Measurements from ENCODE around the gene DHRS7B. TPM values are rescaled to one million over a fixed set of nuclear protein-coding genes. Genes with fewer than 3 reads are reported as not detected.
"Not testable (repeated sequence)": the region's sequence is repeated elsewhere in the genome, so short reads cannot be mapped to it uniquely, and the experiment has no call there.

The DHRS7B gene
- total RNA-seq, 1 experiment from 2014 or later, result 9.4 TPM

GRCh38 chr17:21106316-21106715 lies 20.4 kb upstream of the DHRS7B start:
- H3K27ac ChIP-seq (ENCODE audit: low read length), result no peak overlapping the region
- DNase-seq (ENCODE audit: low read depth, low spot score), result no peak
- intact Hi-C loops (cut with micrococcal nuclease; ENCODE audit: unreplicated experiment) (no loop called here), in situ Hi-C loops (cut with HindIII; ENCODE audit: low pct_unique_long_range_greater_than_20kb, low sequenced_read_pairs) (no loop called here)
- no peaks in the 10 kb centered on the region for H3K4me1 ChIP-seq (ENCODE audit: control insufficient read depth, insufficient read depth, low read length)
- POLR2A ChIA-PET, result no interaction called here
- H3K4me3 ChIP-seq (ENCODE audit: low read depth in 2 of 2, low read length in 2 of 2), result no peak overlapping the region
- no TSS peak for BruUV-seq (replicated peaks)
- no peaks in the 10 kb centered on the region for H3K27me3 ChIP-seq (ENCODE audit: control insufficient read depth, insufficient read depth, low read length)
- TF ChIP-seq, protein P1, sequence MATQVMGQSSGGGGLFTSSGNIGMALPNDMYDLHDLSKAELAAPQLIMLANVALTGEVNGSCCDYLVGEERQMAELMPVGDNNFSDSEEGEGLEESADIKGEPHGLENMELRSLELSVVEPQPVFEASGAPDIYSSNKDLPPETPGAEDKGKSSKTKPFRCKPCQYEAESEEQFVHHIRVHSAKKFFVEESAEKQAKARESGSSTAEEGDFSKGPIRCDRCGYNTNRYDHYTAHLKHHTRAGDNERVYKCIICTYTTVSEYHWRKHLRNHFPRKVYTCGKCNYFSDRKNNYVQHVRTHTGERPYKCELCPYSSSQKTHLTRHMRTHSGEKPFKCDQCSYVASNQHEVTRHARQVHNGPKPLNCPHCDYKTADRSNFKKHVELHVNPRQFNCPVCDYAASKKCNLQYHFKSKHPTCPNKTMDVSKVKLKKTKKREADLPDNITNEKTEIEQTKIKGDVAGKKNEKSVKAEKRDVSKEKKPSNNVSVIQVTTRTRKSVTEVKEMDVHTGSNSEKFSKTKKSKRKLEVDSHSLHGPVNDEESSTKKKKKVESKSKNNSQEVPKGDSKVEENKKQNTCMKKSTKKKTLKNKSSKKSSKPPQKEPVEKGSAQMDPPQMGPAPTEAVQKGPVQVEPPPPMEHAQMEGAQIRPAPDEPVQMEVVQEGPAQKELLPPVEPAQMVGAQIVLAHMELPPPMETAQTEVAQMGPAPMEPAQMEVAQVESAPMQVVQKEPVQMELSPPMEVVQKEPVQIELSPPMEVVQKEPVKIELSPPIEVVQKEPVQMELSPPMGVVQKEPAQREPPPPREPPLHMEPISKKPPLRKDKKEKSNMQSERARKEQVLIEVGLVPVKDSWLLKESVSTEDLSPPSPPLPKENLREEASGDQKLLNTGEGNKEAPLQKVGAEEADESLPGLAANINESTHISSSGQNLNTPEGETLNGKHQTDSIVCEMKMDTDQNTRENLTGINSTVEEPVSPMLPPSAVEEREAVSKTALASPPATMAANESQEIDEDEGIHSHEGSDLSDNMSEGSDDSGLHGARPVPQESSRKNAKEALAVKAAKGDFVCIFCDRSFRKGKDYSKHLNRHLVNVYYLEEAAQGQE (IDR thresholded peaks at IDR 0.05; ENCODE audit: insufficient read depth in 1 of 2, low read depth in 2 of 2, low read length in 1 of 2), result no peak
- no peak for TF ChIP-seq POLR2AphosphoS5 (IDR thresholded peaks at IDR 0.05; ENCODE audit: low read depth, low read length)
- TF ChIP-seq SIN3A (IDR thresholded peaks at IDR 0.05; ENCODE audit: borderline replicate concordance, insufficient read depth, low read depth, low read length), result no peak
- TF ChIP-seq TCF7L2 (IDR thresholded peaks at IDR 0.05; ENCODE audit: low read depth, low read length), result no peak
- TF ChIP-seq, protein P2, sequence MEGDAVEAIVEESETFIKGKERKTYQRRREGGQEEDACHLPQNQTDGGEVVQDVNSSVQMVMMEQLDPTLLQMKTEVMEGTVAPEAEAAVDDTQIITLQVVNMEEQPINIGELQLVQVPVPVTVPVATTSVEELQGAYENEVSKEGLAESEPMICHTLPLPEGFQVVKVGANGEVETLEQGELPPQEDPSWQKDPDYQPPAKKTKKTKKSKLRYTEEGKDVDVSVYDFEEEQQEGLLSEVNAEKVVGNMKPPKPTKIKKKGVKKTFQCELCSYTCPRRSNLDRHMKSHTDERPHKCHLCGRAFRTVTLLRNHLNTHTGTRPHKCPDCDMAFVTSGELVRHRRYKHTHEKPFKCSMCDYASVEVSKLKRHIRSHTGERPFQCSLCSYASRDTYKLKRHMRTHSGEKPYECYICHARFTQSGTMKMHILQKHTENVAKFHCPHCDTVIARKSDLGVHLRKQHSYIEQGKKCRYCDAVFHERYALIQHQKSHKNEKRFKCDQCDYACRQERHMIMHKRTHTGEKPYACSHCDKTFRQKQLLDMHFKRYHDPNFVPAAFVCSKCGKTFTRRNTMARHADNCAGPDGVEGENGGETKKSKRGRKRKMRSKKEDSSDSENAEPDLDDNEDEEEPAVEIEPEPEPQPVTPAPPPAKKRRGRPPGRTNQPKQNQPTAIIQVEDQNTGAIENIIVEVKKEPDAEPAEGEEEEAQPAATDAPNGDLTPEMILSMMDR (IDR thresholded peaks at IDR 0.05), result no peak
- ATAC-seq, result no peak
- H3K36me3 ChIP-seq (ENCODE audit: control insufficient read depth, insufficient read depth, low read length), result no peaks in the 10 kb centered on the region
- CTCF ChIA-PET, result no interaction called here
- no peaks in the 10 kb centered on the region for H3K9me3 ChIP-seq (ENCODE audit: control insufficient read depth, insufficient read depth, low read depth, low read length)

DNA sequence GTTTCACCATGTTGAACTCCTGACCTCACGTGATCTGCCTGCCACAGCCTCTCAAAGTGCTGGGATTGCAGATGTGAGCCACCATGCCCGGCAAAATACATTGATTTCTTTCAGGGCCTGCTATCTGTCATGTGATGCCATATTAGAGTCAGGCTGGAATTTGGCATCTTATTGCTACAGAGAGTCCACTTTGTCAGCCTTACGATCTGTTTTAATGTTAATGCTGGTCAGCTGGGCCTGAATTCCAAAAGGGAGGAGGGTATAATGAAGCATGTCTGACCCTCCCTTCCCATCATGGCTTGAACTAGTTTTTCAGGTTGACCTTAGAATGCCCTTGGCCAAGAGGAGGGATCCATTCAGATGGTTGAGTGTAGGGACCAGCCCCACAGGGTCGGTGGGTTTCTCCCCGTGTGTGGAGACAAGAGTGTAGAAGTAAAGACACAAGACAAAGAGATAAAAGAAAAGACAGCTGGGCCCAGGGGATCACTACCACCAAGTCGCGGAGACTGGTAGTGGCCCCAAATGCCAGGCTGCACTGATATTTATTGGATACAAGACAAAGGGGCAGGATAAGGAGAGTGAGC lies 19.6 kb upstream of the DHRS7B start:
- CTCF ChIA-PET; H3K4me1 ChIP-seq (ENCODE audit: control insufficient read depth, insufficient read depth, low read length); H3K4me3 ChIP-seq (ENCODE audit: low read depth in 2 of 2, low read length in 2 of 2); in situ Hi-C loops (cut with HindIII; ENCODE audit: low pct_unique_long_range_greater_than_20kb, low sequenced_read_pairs); BruUV-seq (replicated peaks); H3K36me3 ChIP-seq (ENCODE audit: control insufficient read depth, insufficient read depth, low read length); ATAC-seq; H3K9me3 ChIP-seq (ENCODE audit: control insufficient read depth, insufficient read depth, low read depth, low read length); H3K27ac ChIP-seq (ENCODE audit: low read length); DNase-seq (ENCODE audit: low read depth, low spot score); H3K27me3 ChIP-seq (ENCODE audit: control insufficient read depth, insufficient read depth, low read length); intact Hi-C loops (cut with micrococcal nuclease; ENCODE audit: unreplicated experiment); POLR2A ChIA-PET: not testable (repeated sequence)

- Histone ChIP-seq H3K4me1 (ENCODE audit: control insufficient read depth, insufficient read depth, low read length) (no peaks in the 10 kb centered on the region), H3K4me3 (ENCODE audit: low read depth in 2 of 2, low read length in 2 of 2) (no peak overlapping the region), H3K27ac (ENCODE audit: low read length) (no peak overlapping the region), H3K9me3 (ENCODE audit: control insufficient read depth, insufficient read depth, low read depth, low read length) (no peaks in the 10 kb centered on the region), H3K36me3 (ENCODE audit: control insufficient read depth, insufficient read depth, low read length) (no peaks in the 10 kb centered on the region), H3K27me3 (ENCODE audit: control insufficient read depth, insufficient read depth, low read length) (no peaks in the 10 kb centered on the region)
- DNase-seq (ENCODE audit: low read depth, low spot score), result no peak
- ATAC-seq, result no peak
- CTCF ChIA-PET, result no interaction called here
- in situ Hi-C loops (cut with HindIII; ENCODE audit: low pct_unique_long_range_greater_than_20kb, low sequenced_read_pairs) (no loop called here), intact Hi-C loops (cut with micrococcal nuclease; ENCODE audit: unreplicated experiment) (no loop called here)
- POLR2A ChIA-PET, result no interaction called here
- BruUV-seq (replicated peaks), result no TSS peak
- no peak for TF ChIP-seq POLR2AphosphoS5 (IDR thresholded peaks at IDR 0.05; ENCODE audit: low read depth, low read length)
- no peak for TF ChIP-seq SIN3A (IDR thresholded peaks at IDR 0.05; ENCODE audit: borderline replicate concordance, insufficient read depth, low read depth, low read length)
Measured at GRCh38 chr17:21108651-21109050, 18.1 kb upstream of the DHRS7B start.

Data from Panc1 (cell line).